ENCODE results near the gene SLC9C1. TPM values are rescaled to one million over a fixed set of nuclear protein-coding genes. Genes with fewer than 3 reads are reported as not detected.

Gene SLC9C1
- total RNA-seq, 1 experiment from 2014 or later: 0.50 TPM

DNA sequence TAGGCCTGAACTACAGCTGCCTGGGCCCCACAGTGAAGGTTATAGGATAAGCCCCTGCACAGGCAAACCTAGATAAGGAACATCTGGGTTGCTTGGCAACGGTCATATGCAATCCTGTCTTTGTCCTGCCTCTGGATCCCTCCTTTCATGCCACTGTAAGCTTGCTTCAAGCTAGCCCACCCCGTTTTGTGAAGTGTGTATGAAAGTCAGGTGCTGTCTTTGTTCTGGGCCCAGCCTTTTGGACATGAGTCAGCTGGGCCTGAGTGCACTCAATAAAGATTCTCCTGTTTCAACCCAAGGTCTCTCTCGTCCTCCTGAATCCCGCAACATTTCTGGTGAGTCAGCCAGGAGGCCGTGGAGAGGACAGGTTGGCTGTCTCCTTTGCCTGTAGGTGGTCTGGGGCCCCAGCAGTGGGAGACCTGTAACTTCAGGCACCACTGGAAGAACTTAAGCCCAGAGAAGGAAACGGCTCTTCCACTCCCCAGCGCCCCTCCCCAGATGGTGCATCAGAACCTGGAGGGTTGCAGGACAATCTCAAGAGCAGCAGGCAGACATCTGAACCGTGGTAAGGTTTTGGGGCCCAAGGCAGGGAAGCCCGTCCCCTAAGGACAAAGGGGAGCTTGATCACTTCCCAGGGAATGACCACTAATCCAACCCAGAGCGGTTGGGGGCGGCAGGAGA is 8.3 kb upstream of the SLC9C1 start:
- TF ChIP-seq, protein P1, sequence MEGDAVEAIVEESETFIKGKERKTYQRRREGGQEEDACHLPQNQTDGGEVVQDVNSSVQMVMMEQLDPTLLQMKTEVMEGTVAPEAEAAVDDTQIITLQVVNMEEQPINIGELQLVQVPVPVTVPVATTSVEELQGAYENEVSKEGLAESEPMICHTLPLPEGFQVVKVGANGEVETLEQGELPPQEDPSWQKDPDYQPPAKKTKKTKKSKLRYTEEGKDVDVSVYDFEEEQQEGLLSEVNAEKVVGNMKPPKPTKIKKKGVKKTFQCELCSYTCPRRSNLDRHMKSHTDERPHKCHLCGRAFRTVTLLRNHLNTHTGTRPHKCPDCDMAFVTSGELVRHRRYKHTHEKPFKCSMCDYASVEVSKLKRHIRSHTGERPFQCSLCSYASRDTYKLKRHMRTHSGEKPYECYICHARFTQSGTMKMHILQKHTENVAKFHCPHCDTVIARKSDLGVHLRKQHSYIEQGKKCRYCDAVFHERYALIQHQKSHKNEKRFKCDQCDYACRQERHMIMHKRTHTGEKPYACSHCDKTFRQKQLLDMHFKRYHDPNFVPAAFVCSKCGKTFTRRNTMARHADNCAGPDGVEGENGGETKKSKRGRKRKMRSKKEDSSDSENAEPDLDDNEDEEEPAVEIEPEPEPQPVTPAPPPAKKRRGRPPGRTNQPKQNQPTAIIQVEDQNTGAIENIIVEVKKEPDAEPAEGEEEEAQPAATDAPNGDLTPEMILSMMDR (conservative IDR thresholded peaks at IDR 0.05): no peak
- Histone ChIP-seq H3K14ac (ENCODE audit: insufficient read depth, low read length) (peak overlapping the region; percentile 6; the same call in 1 of the 2 replicates), H2BK20ac (ENCODE audit: low read depth, low read length, poor library complexity, severe bottlenecking) (no peak overlapping the region), H2BK12ac (ENCODE audit: insufficient read length, low read depth, low read length) (peak overlapping the region; percentile 16), H3K9ac (ENCODE audit: extremely low read depth, insufficient read length, low read length) (no peak overlapping the region), H2BK120ac (ENCODE audit: low read depth, low read length, poor library complexity, severe bottlenecking) (no peak overlapping the region), H3K4me2 (ENCODE audit: insufficient read depth, insufficient read length, low read length) (peak overlapping the region; percentile 48), H4K91ac (ENCODE audit: insufficient read length, low read depth, low read length) (no peak overlapping the region), H3K79me1 (ENCODE audit: insufficient read depth, low read depth, low read length, poor library complexity, severe bottlenecking) (no peaks in the 10 kb centered on the region), H3K27ac (ENCODE audit: insufficient read length, low read depth, low read length) (peak overlapping the region; percentile 52), H3K9me3 (ENCODE audit: control insufficient read depth, low read depth, low read length) (no peaks in the 10 kb centered on the region), H4K8ac (replicated peaks; ENCODE audit: insufficient read length, low read depth, low read length) (no peak overlapping the region), H3K79me2 (ENCODE audit: insufficient read depth, low read length) (no peaks in the 10 kb centered on the region), H3K27me3 (ENCODE audit: insufficient read depth, low read length) (no peaks in the 10 kb centered on the region), H4K5ac (ENCODE audit: insufficient read length, low read depth, low read length) (no peak overlapping the region), H3K23ac (ENCODE audit: insufficient read length, low read depth, low read length) (no peak overlapping the region), H3K4me1 (ENCODE audit: insufficient read depth, low read length) (peaks cover 6% of the 10 kb centered on the region; the same call in 1 of the 2 replicates), H3K23me2 (ENCODE audit: insufficient read length, low read depth, low read length, poor library complexity, severe bottlenecking) (peaks cover 6% of the 10 kb centered on the region), H2BK15ac (ENCODE audit: low read depth, low read length) (no peak overlapping the region), H4K20me1 (ENCODE audit: control insufficient read depth, insufficient read depth, insufficient read length) (no peaks in the 10 kb centered on the region), H2BK5ac (ENCODE audit: insufficient read length, low read length) (no peak overlapping the region), H3K18ac (ENCODE audit: insufficient read length, low read depth, low read length) (peak overlapping the region; percentile 12), H3T11ph (ENCODE audit: low read length) (peak overlapping the region; percentile 10), H2AK5ac (ENCODE audit: insufficient read length, low read length) (no peak overlapping the region), H3K56ac (ENCODE audit: insufficient read length, low read depth, low read length) (no peak overlapping the region), H2AFZ (ENCODE audit: low read length) (no peak overlapping the region), H3K4ac (ENCODE audit: low read depth, low read length) (no peak overlapping the region; the same call in 1 of the 2 replicates)
- no CpG with 5 or more reads among the region's 11 CpGs for WGBS (ENCODE audit: extremely low coverage, insufficient read length, low lambda C conversion rate)
- H3K9me3 Mint-ChIP-seq: peaks cover 11 to 17% of the 10 kb centered on the region in 2 experiments; a peak in 4 of 5 replicates
- H3K27me3 Mint-ChIP-seq (ENCODE audit: low read depth): no peaks in the 10 kb centered on the region
- DNase-seq: peak; percentile 44
- no peak overlapping the region for H3K4me3 Mint-ChIP-seq
- H3K27ac Mint-ChIP-seq: no peak overlapping the region
- peaks cover 8 to 29% (median 13%) of the 10 kb centered on the region in 3 experiments; a peak in 6 of 7 replicates for H3K36me3 Mint-ChIP-seq (ENCODE audit: insufficient read depth in 1 of 3, low read depth in 3 of 3)
- H3K4me1 Mint-ChIP-seq: peaks cover 11 to 30% of the 10 kb centered on the region in 2 experiments; a peak in 3 of 4 replicates
